ENCODE data around the gene CLMP. TPM values are rescaled to one million over a fixed set of nuclear protein-coding genes. Genes with fewer than 3 reads are reported as not detected.
A peak's percentile ranks its signal among the peaks of the same experiment; 100 is the strongest.

Gene CLMP, protein sequence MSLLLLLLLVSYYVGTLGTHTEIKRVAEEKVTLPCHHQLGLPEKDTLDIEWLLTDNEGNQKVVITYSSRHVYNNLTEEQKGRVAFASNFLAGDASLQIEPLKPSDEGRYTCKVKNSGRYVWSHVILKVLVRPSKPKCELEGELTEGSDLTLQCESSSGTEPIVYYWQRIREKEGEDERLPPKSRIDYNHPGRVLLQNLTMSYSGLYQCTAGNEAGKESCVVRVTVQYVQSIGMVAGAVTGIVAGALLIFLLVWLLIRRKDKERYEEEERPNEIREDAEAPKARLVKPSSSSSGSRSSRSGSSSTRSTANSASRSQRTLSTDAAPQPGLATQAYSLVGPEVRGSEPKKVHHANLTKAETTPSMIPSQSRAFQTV
- polyA plus RNA-seq (2011; rRNA removed) (15.7 and 19.0 TPM in 2 replicates), polyA plus RNA-seq (2017; fragmentation: RNase III; extraction: RNeasy Plus Mini Kit Qiagen cat#74134 plus additional on column Dnase treatment) (16.9 to 18.2 TPM (median 17.1 TPM) in 3 replicates), polyA minus RNA-seq (2011; rRNA and poly(A)+ RNA removed) (36.2 and 41.9 TPM in 2 replicates)
- 6.2 TPM in 2 replicates for polyA plus RNA-seq (2012; cell fraction: cytosol; rRNA removed)
- polyA plus RNA-seq (2012; cell fraction: nucleus; rRNA removed), result 3.3 TPM in 2 replicates

DNA sequence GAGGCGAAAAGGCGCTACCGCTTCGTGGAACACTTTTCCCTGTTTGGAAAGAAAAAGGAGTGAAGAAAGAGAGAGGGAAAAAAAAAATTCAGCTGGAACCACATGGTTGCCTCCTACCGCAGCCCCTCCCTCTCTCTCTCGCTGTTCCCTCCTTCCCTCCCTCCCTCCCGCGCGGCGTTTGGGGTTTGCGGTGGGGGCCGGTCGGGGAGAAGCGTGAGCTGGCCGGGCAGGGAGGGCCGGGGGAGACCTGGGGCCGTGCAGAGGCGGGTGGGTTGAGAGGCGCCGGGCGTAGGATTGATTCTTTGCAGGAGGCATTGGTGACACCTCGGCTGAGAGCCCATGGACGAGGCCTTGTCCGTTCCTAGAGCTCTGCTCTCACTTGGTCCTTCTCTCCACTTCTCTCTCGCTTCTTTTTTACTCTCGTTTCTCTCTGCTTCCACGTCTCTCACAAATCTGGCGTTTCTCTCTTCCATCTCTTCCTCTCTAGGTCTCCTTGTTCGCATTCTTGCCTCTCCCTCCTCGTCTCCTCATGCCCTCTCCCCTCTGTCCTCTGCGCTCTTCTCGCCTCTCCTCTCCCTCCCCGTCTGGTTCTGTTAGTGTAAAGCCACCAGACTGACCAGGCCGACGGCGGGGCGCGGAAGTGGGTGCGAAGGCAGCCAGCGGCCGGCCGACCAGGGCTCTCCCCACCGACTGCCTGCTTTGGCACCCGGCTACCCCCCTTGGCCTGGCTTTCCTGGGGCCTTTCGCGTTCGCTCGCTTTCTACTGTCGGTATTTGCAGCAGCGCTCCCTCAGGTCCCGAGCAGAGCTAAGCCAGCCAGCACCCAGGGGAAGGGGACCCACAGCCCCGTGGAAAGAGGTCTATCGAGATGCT, at the start of gene CLMP:
CLMP (minus strand) TSS at position 61 of the 872 bp plus-strand sequence. CDS start 308 bp downstream, outside the sequence.
- peak in 1 of 2 experiments; percentile 35 for DNase-seq (ENCODE audit: low read depth in 1 of 2, low spot score in 1 of 2)
- WGBS (ENCODE audit: missing lambda C conversion rate), result 39% methylated on average over 33 of the region's 53 CpGs
- FAIRE-seq, result no peak
- POLR2A ChIA-PET, result interaction anchor here (1.3 kb wide), 2 partner anchors 20 to 50 kb away, joined by 4 to 5 read pairs; no protein-coding TSS in a partner anchor
- peak within 1 kb of the TSS; percentile 81 for H3K4me3 ChIP-seq
- TF ChIP-seq JUN (IDR thresholded peaks at IDR 0.05) (peak in 1 of 2 experiments; percentile 8; a peak in 1 of 5 replicates), SMC3 (IDR thresholded peaks at IDR 0.05) (no peak)
- TF ChIP-seq, protein P1, sequence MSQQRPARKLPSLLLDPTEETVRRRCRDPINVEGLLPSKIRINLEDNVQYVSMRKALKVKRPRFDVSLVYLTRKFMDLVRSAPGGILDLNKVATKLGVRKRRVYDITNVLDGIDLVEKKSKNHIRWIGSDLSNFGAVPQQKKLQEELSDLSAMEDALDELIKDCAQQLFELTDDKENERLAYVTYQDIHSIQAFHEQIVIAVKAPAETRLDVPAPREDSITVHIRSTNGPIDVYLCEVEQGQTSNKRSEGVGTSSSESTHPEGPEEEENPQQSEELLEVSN (IDR thresholded peaks at IDR 0.05; ENCODE audit: borderline replicate concordance, low read depth), result peak; percentile 72; the same call in 1 of the 2 replicates
- TF ChIP-seq, protein P2, sequence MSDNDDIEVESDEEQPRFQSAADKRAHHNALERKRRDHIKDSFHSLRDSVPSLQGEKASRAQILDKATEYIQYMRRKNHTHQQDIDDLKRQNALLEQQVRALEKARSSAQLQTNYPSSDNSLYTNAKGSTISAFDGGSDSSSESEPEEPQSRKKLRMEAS (IDR thresholded peaks at IDR 0.05), result peak; percentile 61; the same call in 1 of the 2 replicates
- no peaks in the 10 kb centered on the region for H3K9me3 ChIP-seq
- H3K27ac ChIP-seq, result peak within 1 kb of the TSS; percentile 98 to 99
- H3K4me2 ChIP-seq, result peak within 1 kb of the TSS; percentile 92
- ATAC-seq, result peak; percentile 60 to 70
- H3K4me1 ChIP-seq, result peaks cover 31% of the 10 kb centered on the region
- CTCF ChIA-PET, result interaction anchor here (1.2 kb wide), 1 partner anchor 92 kb away, joined by 5 read pairs; no protein-coding TSS in a partner anchor

DNA sequence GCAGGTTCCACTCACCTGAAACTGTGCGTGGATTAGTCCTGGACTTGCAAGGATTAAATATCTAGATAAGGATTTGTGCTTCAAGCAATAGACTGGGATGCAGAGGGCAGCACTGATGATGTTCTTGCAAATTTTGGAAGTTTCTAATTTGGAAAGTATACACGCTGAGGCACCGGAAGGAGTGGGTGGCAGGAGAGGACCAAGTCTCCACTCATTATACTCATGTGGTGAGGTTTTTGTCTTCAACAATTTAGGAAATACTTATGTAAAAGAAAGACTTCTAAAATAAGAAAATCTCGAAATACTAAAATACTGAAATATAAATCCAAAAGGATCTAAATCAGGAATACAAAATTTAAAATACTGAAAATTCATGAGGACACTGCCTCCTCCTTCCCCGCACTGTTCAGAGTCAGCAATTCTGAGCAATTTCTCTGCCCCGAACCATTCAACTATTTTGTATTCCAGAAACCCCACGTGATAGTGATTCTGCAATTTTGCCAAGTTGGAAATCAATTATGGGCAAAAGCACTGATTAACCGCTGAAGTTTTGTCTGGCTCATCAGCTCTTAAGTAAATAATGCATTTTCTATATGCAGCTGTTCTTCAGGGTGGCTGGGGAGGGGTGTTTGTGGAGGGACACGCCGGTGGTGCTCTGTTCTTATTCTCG, 47.0 kb upstream of the CLMP start:
- 0 out of 3 replicates have a peak, but pooled peaks cover 5% of the 10 kb centered on the region for H3K4me1 ChIP-seq
- ChIA-PET POLR2A (no interaction called here), CTCF (interaction anchor here (2.6 to 20.3 kb wide), 3 partner anchors 20 to 134 kb away, joined by 5 to 358 read pairs (median 41); no protein-coding TSS in a partner anchor)
- WGBS (ENCODE audit: missing lambda C conversion rate), result 84% methylated on average over 11 of the region's 11 CpGs
- H3K27ac ChIP-seq, result no peak overlapping the region
- no peak for TF ChIP-seq HOXB13 (CRISPR knock-in tag; IDR thresholded peaks at IDR 0.05; ENCODE audit: low read depth)
- no peak for TF ChIP-seq CBX2 (IDR thresholded peaks at IDR 0.05; ENCODE audit: borderline replicate concordance, low read depth)
- TF ChIP-seq CHD2 (IDR thresholded peaks at IDR 0.05; ENCODE audit: low read length, partially characterized antibody), result no peak
- TF ChIP-seq POLR2AphosphoS2 (conservative IDR thresholded peaks at IDR 0.05; ENCODE audit: low read length), result no peak
- H3K9me3 ChIP-seq, result no peaks in the 10 kb centered on the region
- no peak for ATAC-seq
- no peak for FAIRE-seq
- no peak for DNase-seq (ENCODE audit: low read depth in 1 of 2, low spot score in 1 of 2)
- H3K4me2 ChIP-seq, result no peak overlapping the region
- no peak overlapping the region for H3K4me3 ChIP-seq

DNA sequence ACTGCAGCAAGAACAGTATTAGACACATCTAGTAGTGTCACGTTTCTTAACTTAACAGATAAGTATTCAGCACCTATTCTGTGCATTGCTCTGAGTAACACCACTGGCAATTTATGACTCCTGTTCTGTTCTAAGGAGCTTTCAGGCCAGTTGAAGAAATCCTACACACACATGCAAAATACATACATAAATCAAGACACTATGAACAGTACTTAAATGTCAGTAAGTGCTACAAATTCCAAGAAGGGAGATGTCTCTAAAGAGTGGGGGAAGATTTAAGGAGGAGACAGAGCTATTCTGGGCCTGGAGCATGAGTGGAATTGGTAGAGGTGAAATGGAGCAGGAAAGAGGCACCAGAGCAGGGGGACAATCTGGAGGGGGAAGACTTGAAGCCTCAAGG, 46.2 kb upstream of the CLMP start:
- ATAC-seq (no peak), FAIRE-seq (no peak), DNase-seq (ENCODE audit: low read depth in 1 of 2, low spot score in 1 of 2) (no peak)
- TF ChIP-seq EP300 (IDR thresholded peaks at IDR 0.05), result no peak
- TF ChIP-seq, protein P3, sequence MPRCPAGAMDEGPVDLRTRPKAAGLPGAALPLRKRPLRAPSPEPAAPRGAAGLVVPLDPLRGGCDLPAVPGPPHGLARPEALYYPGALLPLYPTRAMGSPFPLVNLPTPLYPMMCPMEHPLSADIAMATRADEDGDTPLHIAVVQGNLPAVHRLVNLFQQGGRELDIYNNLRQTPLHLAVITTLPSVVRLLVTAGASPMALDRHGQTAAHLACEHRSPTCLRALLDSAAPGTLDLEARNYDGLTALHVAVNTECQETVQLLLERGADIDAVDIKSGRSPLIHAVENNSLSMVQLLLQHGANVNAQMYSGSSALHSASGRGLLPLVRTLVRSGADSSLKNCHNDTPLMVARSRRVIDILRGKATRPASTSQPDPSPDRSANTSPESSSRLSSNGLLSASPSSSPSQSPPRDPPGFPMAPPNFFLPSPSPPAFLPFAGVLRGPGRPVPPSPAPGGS (IDR thresholded peaks at IDR 0.05), result no peak
- TF ChIP-seq, protein P4, sequence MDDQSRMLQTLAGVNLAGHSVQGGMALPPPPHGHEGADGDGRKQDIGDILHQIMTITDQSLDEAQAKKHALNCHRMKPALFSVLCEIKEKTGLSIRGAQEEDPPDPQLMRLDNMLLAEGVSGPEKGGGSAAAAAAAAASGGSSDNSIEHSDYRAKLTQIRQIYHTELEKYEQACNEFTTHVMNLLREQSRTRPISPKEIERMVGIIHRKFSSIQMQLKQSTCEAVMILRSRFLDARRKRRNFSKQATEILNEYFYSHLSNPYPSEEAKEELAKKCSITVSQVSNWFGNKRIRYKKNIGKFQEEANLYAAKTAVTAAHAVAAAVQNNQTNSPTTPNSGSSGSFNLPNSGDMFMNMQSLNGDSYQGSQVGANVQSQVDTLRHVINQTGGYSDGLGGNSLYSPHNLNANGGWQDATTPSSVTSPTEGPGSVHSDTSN (IDR thresholded peaks at IDR 0.05), result no peak
- no peak for TF ChIP-seq ZNF302 (CRISPR knock-in tag; IDR thresholded peaks at IDR 0.05)
- no peak overlapping the region for H3K4me3 ChIP-seq
- CTCF ChIA-PET, result interaction anchor here (1.2 to 20.3 kb wide), 2 partner anchors 11 to 134 kb away, joined by 3 to 358 read pairs; no protein-coding TSS in a partner anchor
- H3K27ac ChIP-seq, result no peak overlapping the region
- 0 out of 3 replicates have a peak, but pooled peaks cover 5% of the 10 kb centered on the region for H3K4me1 ChIP-seq
- no peaks in the 10 kb centered on the region for H3K9me3 ChIP-seq
- POLR2A ChIA-PET, result no interaction called here
- 74% methylated on average over 1 of the region's 1 CpG for WGBS (ENCODE audit: missing lambda C conversion rate)
- no peak overlapping the region for H3K4me2 ChIP-seq
